Testis (tissue), 3 donors: ENCODE measurements around the gene MAP4. TPM values are rescaled to one million over a fixed set of nuclear protein-coding genes. Genes with fewer than 3 reads are reported as not detected.

ENCODE experiments used
- DNase-seq: peaks from one replicate; pipeline ENCODE4 v3.0.0-alpha.2; 2019
- H3K27ac ChIP-seq, 2 donors: fragments of 200-600 bp; sonication (generic); one replicate each; pipeline ENCODE4 v1.5.1; 2019
- H3K27me3 ChIP-seq: fragments of 200-600 bp; sonication (generic); one replicate; pipeline ENCODE4 v1.5.1; 2019
- H3K36me3 ChIP-seq: fragments of 200-600 bp; sonication (generic); one replicate; pipeline ENCODE4 v1.5.1; 2017; ENCODE audit warnings: low read depth; ENCODE audit errors: missing control alignments
- H3K4me1 ChIP-seq: fragments of 200-600 bp; sonication (generic); one replicate; pipeline ENCODE4 v1.5.1; 2019
- H3K4me3 ChIP-seq, 2 donors: fragments of 200-600 bp; sonication (generic); one replicate each; pipeline ENCODE4 v1.5.1; 2017 to 2019
- H3K9me3 ChIP-seq: fragments of 200-600 bp; sonication (generic); one replicate; pipeline ENCODE4 v1.5.1; 2017
- POLR2A ChIP-seq: fragments of 450-650 bp; IDR thresholded peaks from one replicate; pipeline ENCODE4 v1.6.1; 2017; ENCODE audit warnings: antibody characterized with exemption, mild to moderate bottlenecking, moderate library complexity
- WGBS, 2 donors: methylation state at CpG; one replicate each; pipeline ENCODE4 v1.1.5; 2018; 5-methylcytosine and 5-hydroxymethylcytosine counted together
- intact Hi-C: fragments of 100-400 bp; cut with DNase I; formaldehyde crosslinking; loops from one replicate; pipeline ENCODE4 v1.15.1; 2023; ENCODE audit warnings: low total_unique reads
- polyA plus RNA-seq: library from polyadenylated mRNA; stranded (reverse); fragments of 350-450 nt; fragmentation: Illumina TruSeq; extraction: RNeasy Lipid Tissue Mini Kit (QIAGEN cat#74804); gene quantifications from one replicate; pipeline ENCODE4 v1.2.3, GENCODE V29; 2014; ENCODE audit warnings: low read depth, low replicate concordance; ENCODE audit not compliant: insufficient read depth
- total RNA-seq, 2 donors: library from RNA; depleted of rRNA; stranded (reverse); fragments of >200 nt; gene quantifications; one replicate each; pipeline ENCODE4 v1.2.3, GENCODE V29; 2016
- TF ChIP-seq, protein P1 (sequence below), 3 experiments: fragments of 450-650 bp in 2 of 3; fragments of 200-600 bp in 1 of 3; sonication (generic) in 1 of 3; IDR thresholded peaks; one replicate each; pipeline ENCODE4 v1.5.1; 2016 to 2019; ENCODE audit warnings: antibody characterized with exemption in 3 of 3, mild to moderate bottlenecking in 2 of 3, moderate library complexity in 1 of 3

MAP4 gene
- total and polyA plus RNA-seq, 3 donors from 2014 or later, result 195 to 241 (median 226) TPM

DNA sequence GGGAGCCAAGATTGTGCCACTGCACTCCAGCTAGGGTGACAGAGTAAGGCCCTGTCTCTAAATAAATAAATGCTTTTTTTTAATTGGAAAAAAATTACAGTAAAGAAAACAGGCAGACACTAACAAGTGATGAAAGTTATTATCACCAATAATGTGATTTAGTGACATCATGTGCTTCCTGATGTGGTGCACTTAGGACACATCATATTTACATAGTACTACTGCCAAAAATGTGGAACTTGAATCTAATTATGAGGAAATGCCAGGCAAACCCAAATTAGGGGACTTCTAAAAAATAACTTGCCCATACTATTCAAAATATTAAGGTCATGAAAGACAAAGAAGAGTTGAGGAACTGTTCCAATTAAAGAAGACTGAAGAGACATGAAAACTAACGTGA is 30.8 kb downstream of the MAP4 start:
- WGBS, 2 donors, result 29 to 50% methylated on average over 1 of the region's 1 CpG
- no peaks in the 10 kb centered on the region for H3K36me3 ChIP-seq
- H3K27me3 ChIP-seq, result no peaks in the 10 kb centered on the region
- H3K4me1 ChIP-seq, result peaks cover 4% of the 10 kb centered on the region
- H3K27ac ChIP-seq, result no peak overlapping the region
- TF ChIP-seq, protein P1, sequence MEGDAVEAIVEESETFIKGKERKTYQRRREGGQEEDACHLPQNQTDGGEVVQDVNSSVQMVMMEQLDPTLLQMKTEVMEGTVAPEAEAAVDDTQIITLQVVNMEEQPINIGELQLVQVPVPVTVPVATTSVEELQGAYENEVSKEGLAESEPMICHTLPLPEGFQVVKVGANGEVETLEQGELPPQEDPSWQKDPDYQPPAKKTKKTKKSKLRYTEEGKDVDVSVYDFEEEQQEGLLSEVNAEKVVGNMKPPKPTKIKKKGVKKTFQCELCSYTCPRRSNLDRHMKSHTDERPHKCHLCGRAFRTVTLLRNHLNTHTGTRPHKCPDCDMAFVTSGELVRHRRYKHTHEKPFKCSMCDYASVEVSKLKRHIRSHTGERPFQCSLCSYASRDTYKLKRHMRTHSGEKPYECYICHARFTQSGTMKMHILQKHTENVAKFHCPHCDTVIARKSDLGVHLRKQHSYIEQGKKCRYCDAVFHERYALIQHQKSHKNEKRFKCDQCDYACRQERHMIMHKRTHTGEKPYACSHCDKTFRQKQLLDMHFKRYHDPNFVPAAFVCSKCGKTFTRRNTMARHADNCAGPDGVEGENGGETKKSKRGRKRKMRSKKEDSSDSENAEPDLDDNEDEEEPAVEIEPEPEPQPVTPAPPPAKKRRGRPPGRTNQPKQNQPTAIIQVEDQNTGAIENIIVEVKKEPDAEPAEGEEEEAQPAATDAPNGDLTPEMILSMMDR (IDR thresholded peaks at IDR 0.05), result no peak
- TF ChIP-seq POLR2A, result no peak
- no peak overlapping the region for H3K4me3 ChIP-seq
- intact Hi-C loops, result no loop called here
- H3K9me3 ChIP-seq, result no peaks in the 10 kb centered on the region
- no peak for DNase-seq

DNA sequence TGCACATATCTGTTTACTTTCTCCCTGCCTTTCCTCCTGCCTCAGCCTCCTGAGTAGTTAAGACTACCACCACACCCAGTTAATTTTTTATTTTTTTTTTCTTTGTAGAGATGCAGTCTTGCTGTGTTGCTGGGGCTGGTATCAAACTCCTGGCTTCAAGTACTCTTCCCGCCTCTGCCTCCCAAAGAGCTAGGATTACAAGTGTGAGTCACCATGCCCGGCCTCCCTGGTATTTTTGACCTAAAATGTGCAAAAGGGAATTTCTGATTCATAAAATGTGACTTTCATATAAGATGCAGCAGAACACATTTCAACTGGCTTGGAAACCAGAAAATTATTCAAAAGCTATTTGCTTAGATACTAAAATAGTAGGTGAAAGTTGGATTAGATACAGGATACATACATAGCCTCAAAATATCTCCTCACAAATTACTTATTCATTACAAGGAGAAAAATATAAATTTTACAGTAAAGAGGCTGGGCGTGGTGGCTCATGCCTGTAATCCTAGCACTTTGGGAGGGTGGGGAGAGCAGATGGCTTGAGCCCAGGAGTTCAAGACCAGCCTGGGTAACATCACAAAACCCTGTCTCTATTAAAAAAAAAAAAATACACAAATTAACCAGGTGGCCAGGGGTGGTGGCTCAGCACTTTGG is 32.0 kb downstream of the MAP4 start:
- intact Hi-C loops, result no loop called here
- Histone ChIP-seq H3K9me3 (no peaks in the 10 kb centered on the region), H3K4me1 (no peaks in the 10 kb centered on the region), H3K27me3 (no peaks in the 10 kb centered on the region), H3K4me3 (no peak overlapping the region), H3K36me3 (no peaks in the 10 kb centered on the region), H3K27ac (no peak overlapping the region)
- TF ChIP-seq, protein P1 (IDR thresholded peaks at IDR 0.05), result no peak
- no peak for TF ChIP-seq POLR2A
- WGBS, 2 donors, result 75 to 92% methylated on average over 3 of the region's 3 CpGs
- DNase-seq, result no peak

DNA sequence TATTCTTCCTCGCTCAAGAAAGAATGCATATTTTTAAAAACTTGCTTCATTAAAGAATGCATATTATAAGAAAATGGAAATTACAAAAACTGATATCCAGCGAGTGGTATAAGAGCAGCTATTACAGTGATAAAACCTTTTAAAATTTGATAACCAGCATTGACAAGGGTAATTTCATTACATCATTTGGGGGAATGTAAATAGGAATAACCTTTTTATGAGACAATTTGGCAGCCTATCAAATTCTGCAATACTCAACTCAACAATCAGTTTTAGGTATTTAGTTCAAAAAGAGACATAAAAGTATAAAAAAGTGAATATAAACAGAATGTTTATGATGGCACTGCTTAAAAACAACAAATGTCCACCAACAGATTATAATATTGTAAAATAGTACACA is 35.4 kb downstream of the MAP4 start:
- TF ChIP-seq POLR2A, result no peak
- TF ChIP-seq, protein P1 (IDR thresholded peaks at IDR 0.05), result no peak
- Histone ChIP-seq H3K36me3 (no peaks in the 10 kb centered on the region), H3K4me3 (no peak overlapping the region), H3K27me3 (no peaks in the 10 kb centered on the region), H3K9me3 (no peaks in the 10 kb centered on the region), H3K4me1 (no peaks in the 10 kb centered on the region), H3K27ac (no peak overlapping the region)
- intact Hi-C loops, result no loop called here
- 92% methylated on average over 2 of the region's 2 CpGs for WGBS, 2 donors
- DNase-seq, result no peak

DNA sequence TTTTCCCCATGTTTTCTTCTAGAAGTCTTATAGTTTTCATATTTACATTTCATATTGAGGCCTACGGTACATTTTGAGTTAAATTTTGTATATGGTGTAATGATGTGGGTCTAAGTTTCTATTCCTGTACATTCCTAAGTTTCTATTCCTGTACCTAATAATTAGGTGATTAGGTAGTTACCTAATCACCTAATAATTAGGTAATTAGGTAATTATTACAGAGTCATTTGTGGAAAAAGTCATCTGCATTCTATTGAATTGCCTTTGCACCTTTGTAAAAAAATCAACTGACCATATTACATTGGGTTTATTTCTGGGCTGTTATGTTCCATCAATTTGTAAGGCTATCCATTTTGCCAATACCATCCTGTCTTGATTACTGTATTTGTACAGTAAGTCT is 37.1 kb downstream of the MAP4 start:
- WGBS, 2 donors, result 95 to 96% methylated on average over 1 of the region's 1 CpG
- Histone ChIP-seq H3K4me3 (no peak overlapping the region), H3K4me1 (no peaks in the 10 kb centered on the region), H3K36me3 (no peaks in the 10 kb centered on the region), H3K9me3 (no peaks in the 10 kb centered on the region), H3K27me3 (no peaks in the 10 kb centered on the region), H3K27ac (no peak overlapping the region)
- no peak for DNase-seq
- intact Hi-C loops, result no loop called here
- no peak for TF ChIP-seq POLR2A
- TF ChIP-seq, protein P1 (IDR thresholded peaks at IDR 0.05), result no peak

DNA sequence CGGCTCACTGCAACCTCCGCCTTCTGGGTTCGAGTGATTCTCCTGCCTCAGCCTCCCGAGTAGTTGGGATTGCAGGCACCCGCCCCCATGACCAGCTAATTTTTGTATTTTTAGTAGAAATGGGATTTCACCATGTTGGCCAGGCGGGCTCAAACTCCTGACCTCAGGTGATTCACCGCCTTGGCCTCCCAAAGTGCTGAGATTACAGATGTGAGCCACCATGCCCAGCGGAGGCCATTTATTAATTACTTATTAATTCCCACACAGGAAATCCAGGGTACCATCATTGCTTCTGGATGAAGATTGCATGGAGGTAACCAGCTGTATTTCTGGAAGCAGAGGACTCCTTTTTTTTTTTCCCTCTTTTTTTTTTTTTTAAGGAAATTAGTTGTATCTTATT is 37.8 kb downstream of the MAP4 start:
- WGBS, 2 donors, result 88 to 95% methylated on average over 8 of the region's 8 CpGs
- DNase-seq, result no peak
- intact Hi-C loops, result no loop called here
- TF ChIP-seq POLR2A, result no peak
- TF ChIP-seq, protein P1 (IDR thresholded peaks at IDR 0.05), result no peak
- no peaks in the 10 kb centered on the region for H3K4me1 ChIP-seq
- no peak overlapping the region for H3K27ac ChIP-seq
- no peaks in the 10 kb centered on the region for H3K9me3 ChIP-seq
- no peaks in the 10 kb centered on the region for H3K27me3 ChIP-seq
- no peaks in the 10 kb centered on the region for H3K36me3 ChIP-seq
- H3K4me3 ChIP-seq, result no peak overlapping the region
